HepG2 (cell line): Measurements from ENCODE around the gene DTNB. TPM values are rescaled to one million over a fixed set of nuclear protein-coding genes. Genes with fewer than 3 reads are reported as not detected.

Source experiments
- ATAC-seq: fragments of 200-7000 bp; cut with Tn5 transposase; 3 replicates; pipeline ENCODE4 v1.9.1; 2020; ENCODE audit warnings: mild to moderate bottlenecking, moderate library complexity
- BruUV-seq: library from RNA; stranded (reverse); fragments of 400-500 nt; replicated peaks from 2 replicates; lab custom pipeline; 2021; lab: Mats Ljungman, UMichigan
- CTCF ChIA-PET: fragments of 300-600 bp; formaldehyde crosslinking; extraction: SDS; loops from one replicate; lab custom pipeline; 2021; ENCODE audit warnings: low total read pairs, inconsistent platforms, low intra/inter-chr PET ratio; lab: Yijun Ruan, JAX
- POLR2A ChIA-PET: fragments of 350-600 bp; sonication (Branson Sonifier 250); formaldehyde crosslinking; loops from one replicate; lab custom pipeline; 2020; ENCODE audit warnings: antibody characterized with exemption, inconsistent platforms; lab: Yijun Ruan, JAX
- DNase-seq: peaks from one replicate; pipeline ENCODE4 v3.0.0-alpha.2; 2015; ENCODE audit warnings: low spot score
- FAIRE-seq: peaks from 3 replicates; lab custom pipeline; 2011; peaks lifted over from hg19 to GRCh38; lab: Jason Lieb, UNC
- H2AFZ ChIP-seq: one replicate; pipeline ENCODE4 v1.6.1; 2011; ENCODE audit warnings: low read length, inconsistent platforms
- H3K27ac ChIP-seq: fragments of 300-600 bp; 3 replicates; pipeline ENCODE4 v1.8.0; 2011; ENCODE audit warnings: mixed run types, mild to moderate bottlenecking, mixed read lengths, low read length, inconsistent platforms; ENCODE audit not compliant: insufficient read depth; ENCODE audit errors: extremely low read length
- H3K27me3 ChIP-seq, 2 experiments: fragments of 200-600 bp in 1 of 2; 2 replicates in 1 of 2; 3 replicates in 1 of 2; pipeline versions ENCODE4 v1.6.0 to v1.8.0; 2011; ENCODE audit warnings: low read length in 2 of 2, mild to moderate bottlenecking in 2 of 2, moderate library complexity in 2 of 2, inconsistent platforms in 1 of 2; ENCODE audit not compliant: insufficient read depth in 2 of 2, control insufficient read depth in 1 of 2
- H3K36me3 ChIP-seq, 2 experiments: fragments of 200-600 bp in 1 of 2; replicated peaks in 1 of 2; 2 replicates in 1 of 2; 3 replicates in 1 of 2; pipeline versions ENCODE4 v1.5.1 to v1.8.0; 2011; ENCODE audit warnings: low read length in 2 of 2, inconsistent platforms in 1 of 2; ENCODE audit not compliant: insufficient read depth in 2 of 2, control insufficient read depth in 1 of 2
- H3K4me1 ChIP-seq: 2 replicates; pipeline ENCODE4 v1.5.1; 2012; ENCODE audit warnings: low read length, inconsistent platforms; ENCODE audit not compliant: insufficient read depth
- H3K4me2 ChIP-seq: 2 replicates; pipeline ENCODE4 v1.6.0; 2011; ENCODE audit warnings: low read depth, low read length, inconsistent platforms
- H3K4me3 ChIP-seq, 3 experiments: fragments of 200-600 bp in 1 of 3; sonication (generic), shearing (Covaris generic) in 1 of 3; replicated peaks in 1 of 3; 2 replicates each; pipeline ENCODE4 v1.5.1; 2011 to 2016; ENCODE audit warnings: low read length in 3 of 3, inconsistent platforms in 2 of 3, low read depth in 2 of 3, mild to moderate bottlenecking in 2 of 3, control low read depth in 1 of 3, mixed read lengths in 1 of 3; ENCODE audit not compliant: insufficient read depth in 1 of 3
- H3K79me2 ChIP-seq: one replicate; pipeline ENCODE4 v1.6.1; 2011; ENCODE audit warnings: low read length, inconsistent platforms; ENCODE audit not compliant: insufficient read depth
- H3K9ac ChIP-seq: 2 replicates; pipeline ENCODE4 v1.6.0; 2011; ENCODE audit warnings: mild to moderate bottlenecking, low read depth, low read length, inconsistent platforms; ENCODE audit not compliant: insufficient read depth
- H3K9me3 ChIP-seq: 2 replicates; pipeline ENCODE4 v1.5.1; 2012; ENCODE audit warnings: mild to moderate bottlenecking, low read length
- H4K20me1 ChIP-seq: 2 replicates; pipeline ENCODE4 v1.6.0; 2011; ENCODE audit warnings: inconsistent platforms, mild to moderate bottlenecking, low read length, moderate library complexity; ENCODE audit not compliant: insufficient read depth
- ARID2 ChIP-seq: sonication (generic); formaldehyde crosslinking; IDR thresholded peaks from 2 replicates; pipeline ENCODE4 v1.8.1; 2022; ENCODE audit warnings: mild to moderate bottlenecking, missing genetic modification reagents, borderline replicate concordance
- GFI1 ChIP-seq: sonication (generic); formaldehyde crosslinking; IDR thresholded peaks from 2 replicates; pipeline ENCODE4 v1.5.0; 2020; ENCODE audit warnings: missing genetic modification reagents, mild to moderate bottlenecking, borderline replicate concordance
- GZF1 ChIP-seq: sonication (generic); formaldehyde crosslinking; IDR thresholded peaks from 2 replicates; pipeline ENCODE4 v1.5.1; 2020; ENCODE audit warnings: mild to moderate bottlenecking, missing genetic modification reagents
- HES4 ChIP-seq: sonication (generic); formaldehyde crosslinking; IDR thresholded peaks from 2 replicates; pipeline ENCODE4 v1.9.0; 2021; ENCODE audit warnings: mild to moderate bottlenecking, missing genetic modification reagents, borderline replicate concordance
- IRX3 ChIP-seq: sonication (generic); formaldehyde crosslinking; IDR thresholded peaks from 2 replicates; pipeline ENCODE4 v1.8.1; 2023; ENCODE audit warnings: mild to moderate bottlenecking, low read depth, missing genetic modification reagents, borderline replicate concordance
- JUNB ChIP-seq: sonication (generic); formaldehyde crosslinking; IDR thresholded peaks from 2 replicates; pipeline ENCODE4 v1.8.0; 2022; ENCODE audit warnings: missing genetic modification reagents, mild to moderate bottlenecking, borderline replicate concordance
- NFE2L1 ChIP-seq: sonication (generic); formaldehyde crosslinking; IDR thresholded peaks from 2 replicates; pipeline ENCODE4 v1.4.0; 2020; ENCODE audit warnings: missing genetic modification reagents, mild to moderate bottlenecking, borderline replicate concordance
- RARA ChIP-seq: IDR thresholded peaks from 2 replicates; pipeline ENCODE4 v1.6.1; 2016; ENCODE audit warnings: missing genetic modification reagents, missing compliant biosample characterization
- RBFOX2 ChIP-seq: fragments of 200-400 bp; formaldehyde crosslinking; IDR thresholded peaks from 2 replicates; pipeline ENCODE4 v1.6.1; 2017; ENCODE audit warnings: low read depth, mild to moderate bottlenecking, low read length
- SOX6 ChIP-seq, 2 experiments: fragments of 450-650 bp in 1 of 2; sonication (generic) in 1 of 2; formaldehyde crosslinking in 1 of 2; IDR thresholded peaks; 2 replicates each; pipeline versions ENCODE4 v1.4.0 to v1.6.1; 2017 to 2020; ENCODE audit warnings: antibody characterized with exemption in 1 of 2, mild to moderate bottlenecking in 1 of 2, missing genetic modification reagents in 1 of 2
- SRF ChIP-seq: IDR thresholded peaks from 2 replicates; pipeline ENCODE4 v1.6.1; 2011; ENCODE audit warnings: mild to moderate bottlenecking, low read depth, low read length, moderate library complexity
- SUZ12 ChIP-seq: fragments of 150-350 bp; IDR thresholded peaks from 2 replicates; pipeline ENCODE4 v1.6.1; 2014; ENCODE audit warnings: low read depth, low read length
- TBX2 ChIP-seq: sonication (generic); formaldehyde crosslinking; IDR thresholded peaks from 2 replicates; pipeline ENCODE4 v1.5.0; 2020; ENCODE audit warnings: missing genetic modification reagents, mild to moderate bottlenecking, borderline replicate concordance
- TCF7L2 ChIP-seq: IDR thresholded peaks from 2 replicates; pipeline ENCODE4 v1.6.1; 2011; ENCODE audit warnings: mild to moderate bottlenecking, low read depth, low read length, moderate library complexity
- YEATS4 ChIP-seq: sonication (generic); formaldehyde crosslinking; IDR thresholded peaks from 2 replicates; pipeline ENCODE4 v1.4.0; 2020; ENCODE audit warnings: missing genetic modification reagents, borderline replicate concordance
- ZFP62 ChIP-seq: sonication (generic); formaldehyde crosslinking; IDR thresholded peaks from 2 replicates; pipeline ENCODE4 v1.4.0; 2020; ENCODE audit warnings: missing genetic modification reagents
- ZNF264 ChIP-seq: sonication (generic); formaldehyde crosslinking; IDR thresholded peaks from 2 replicates; pipeline ENCODE4 v1.4.0; 2020; ENCODE audit warnings: missing genetic modification reagents
- ZNF292 ChIP-seq: sonication (generic); formaldehyde crosslinking; IDR thresholded peaks from 2 replicates; pipeline ENCODE4 v1.8.1; 2022; ENCODE audit warnings: mild to moderate bottlenecking, low read depth, missing genetic modification reagents, borderline replicate concordance
- ZNF3 ChIP-seq: IDR thresholded peaks from 2 replicates; pipeline ENCODE4 v1.7.0; 2017; ENCODE audit warnings: inconsistent platforms
- ZNF446 ChIP-seq: sonication (generic); formaldehyde crosslinking; IDR thresholded peaks from 2 replicates; pipeline ENCODE4 v1.5.0; 2020; ENCODE audit warnings: mild to moderate bottlenecking, missing genetic modification reagents
- ZNF772 ChIP-seq: sonication (generic); formaldehyde crosslinking; IDR thresholded peaks from 2 replicates; pipeline ENCODE4 v1.5.0; 2020; ENCODE audit warnings: mild to moderate bottlenecking, missing genetic modification reagents
- WGBS: methylation state at CpG from one replicate; pipeline ENCODE4 v1.1.6; 2017; ENCODE audit warnings: low lambda C conversion rate; 5-methylcytosine and 5-hydroxymethylcytosine counted together
- in situ Hi-C: cut with HindIII; loops from 2 replicates; pipeline ENCODE4 v1.10.0; 2017; ENCODE audit warnings: low pct_unique_long_range_greater_than_20kb; ENCODE audit not compliant: extremely low pct_ligation_motif_present
- intact Hi-C: fragments of 100-400 bp; cut with micrococcal nuclease; formaldehyde crosslinking; loops from one replicate; pipeline ENCODE4 v1.10.0; 2022; ENCODE audit not compliant: unreplicated experiment
- polyA plus RNA-seq, 8 experiments: library from polyadenylated mRNA; depleted of rRNA in 3 of 8; stranded (reverse) in 7 of 8; unstranded in 1 of 8; fragments of >200 nt; fragmentation: Illumina TruSeq in 4 of 8; extraction: Trizol in 4 of 8; gene quantifications; 2 replicates each; pipeline versions ENCODE4 v1.2.1 to v1.2.3, GENCODE V29; 2011 to 2016; ENCODE audit warnings: low read depth in 4 of 8, missing spikeins in 1 of 8, mixed read lengths in 1 of 8; ENCODE audit not compliant: insufficient read depth in 1 of 8
- total RNA-seq, 5 experiments: library from RNA; depleted of rRNA; stranded (reverse); fragments of >200 nt; fragmentation: Illumina TruSeq; extraction: Trizol; gene quantifications; 2 replicates each; pipeline ENCODE4 v1.2.3, GENCODE V29; 2016; ENCODE audit warnings: low read depth in 1 of 5
- TF ChIP-seq, protein P1 (sequence below): IDR thresholded peaks from 2 replicates; pipeline ENCODE4 v1.4.0; 2020; ENCODE audit warnings: mild to moderate bottlenecking, missing genetic modification reagents
- TF ChIP-seq, protein P2 (sequence below): sonication (generic); formaldehyde crosslinking; IDR thresholded peaks from 2 replicates; pipeline ENCODE4 v1.4.0; 2020; ENCODE audit warnings: mild to moderate bottlenecking, missing genetic modification reagents

DTNB gene
- total and polyA plus RNA-seq, 2 of the 13 experiments (the other 11 are each of a cell fraction or from before 2014, with no cell fraction given) = 14.4 to 23.9 TPM

DNA sequence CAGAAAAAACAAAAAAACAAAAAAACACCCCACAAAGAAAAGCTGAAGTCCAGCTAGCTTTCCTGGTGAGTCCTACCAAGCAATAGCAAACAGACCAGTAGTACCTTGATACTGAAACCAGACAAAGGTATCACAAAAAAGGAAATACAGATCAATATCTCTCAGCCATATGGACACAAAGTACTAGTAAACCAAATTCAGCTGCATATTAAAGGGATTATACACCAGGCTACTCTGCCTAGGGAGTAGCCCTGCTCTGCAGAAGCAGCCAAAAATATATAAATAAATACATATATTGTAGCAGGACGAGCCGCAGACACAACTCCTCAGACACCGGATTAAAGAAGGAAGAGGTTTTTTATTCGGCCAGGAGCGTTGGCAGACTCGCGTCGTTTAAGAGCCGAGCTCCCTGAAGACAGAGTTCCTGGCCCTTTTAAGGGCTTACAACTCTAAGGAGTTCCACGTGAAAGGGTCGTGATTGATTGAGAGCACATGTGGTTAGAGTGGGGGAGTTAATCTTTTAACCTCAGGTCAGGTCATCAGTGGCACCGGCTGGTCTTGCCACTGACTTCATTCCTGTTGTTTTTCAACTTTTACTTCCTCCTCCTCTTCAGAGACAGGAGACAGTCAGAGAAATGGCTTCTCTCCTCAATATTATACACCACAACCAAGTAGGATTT is 38.4 kb upstream of the DTNB start:
- no peak overlapping the region for H3K4me3 ChIP-seq
- H2AFZ ChIP-seq = no peak overlapping the region
- H3K79me2 ChIP-seq = no peaks in the 10 kb centered on the region
- in situ Hi-C loops (no loop called here), intact Hi-C loops (no loop called here)
- ChIA-PET CTCF (no interaction called here), POLR2A (no interaction called here)
- no peaks in the 10 kb centered on the region for H3K36me3 ChIP-seq
- no TSS peak for BruUV-seq
- H3K27me3 ChIP-seq = no peaks in the 10 kb centered on the region; a peak in 1 of 5 replicates
- ATAC-seq = no peak
- H3K27ac ChIP-seq = no peak overlapping the region
- H3K9me3 ChIP-seq = no peaks in the 10 kb centered on the region
- H3K4me2 ChIP-seq = peak overlapping the region; percentile 29; the same call in 1 of the 2 replicates
- no peak for FAIRE-seq
- no peak for DNase-seq
- no peak overlapping the region for H3K9ac ChIP-seq
- 55% methylated on average over 12 of the region's 12 CpGs for WGBS
- H3K4me1 ChIP-seq = peaks cover 64% of the 10 kb centered on the region
- H4K20me1 ChIP-seq = no peaks in the 10 kb centered on the region
- no peak for TF ChIP-seq ZNF3 (CRISPR knock-in tag)
- no peak for TF ChIP-seq ZNF446 (CRISPR knock-in tag)
- TF ChIP-seq GZF1 (CRISPR knock-in tag) = no peak
- no peak for TF ChIP-seq HES4 (CRISPR knock-in tag)
- no peak for TF ChIP-seq ZFP62 (CRISPR knock-in tag)
- no peak for TF ChIP-seq SRF
- TF ChIP-seq YEATS4 = peak; percentile 28; the same call in 1 of the 2 replicates
- no peak for TF ChIP-seq JUNB
- TF ChIP-seq TCF7L2 = no peak
- TF ChIP-seq RBFOX2 = no peak
- no peak for TF ChIP-seq IRX3
- no peak for TF ChIP-seq ZNF292 (CRISPR knock-in tag)
- peak; percentile 42 for TF ChIP-seq RARA (CRISPR knock-in tag)
- no peak for TF ChIP-seq SOX6 (IDR thresholded peaks at IDR 0.05)
- TF ChIP-seq SOX6 (CRISPR knock-in tag; IDR thresholded peaks at IDR 0.05) = 0 out of 2 replicates have a peak, but pooled peaks have one; percentile 24
- no peak for TF ChIP-seq GFI1 (CRISPR knock-in tag)
- TF ChIP-seq, protein P1, sequence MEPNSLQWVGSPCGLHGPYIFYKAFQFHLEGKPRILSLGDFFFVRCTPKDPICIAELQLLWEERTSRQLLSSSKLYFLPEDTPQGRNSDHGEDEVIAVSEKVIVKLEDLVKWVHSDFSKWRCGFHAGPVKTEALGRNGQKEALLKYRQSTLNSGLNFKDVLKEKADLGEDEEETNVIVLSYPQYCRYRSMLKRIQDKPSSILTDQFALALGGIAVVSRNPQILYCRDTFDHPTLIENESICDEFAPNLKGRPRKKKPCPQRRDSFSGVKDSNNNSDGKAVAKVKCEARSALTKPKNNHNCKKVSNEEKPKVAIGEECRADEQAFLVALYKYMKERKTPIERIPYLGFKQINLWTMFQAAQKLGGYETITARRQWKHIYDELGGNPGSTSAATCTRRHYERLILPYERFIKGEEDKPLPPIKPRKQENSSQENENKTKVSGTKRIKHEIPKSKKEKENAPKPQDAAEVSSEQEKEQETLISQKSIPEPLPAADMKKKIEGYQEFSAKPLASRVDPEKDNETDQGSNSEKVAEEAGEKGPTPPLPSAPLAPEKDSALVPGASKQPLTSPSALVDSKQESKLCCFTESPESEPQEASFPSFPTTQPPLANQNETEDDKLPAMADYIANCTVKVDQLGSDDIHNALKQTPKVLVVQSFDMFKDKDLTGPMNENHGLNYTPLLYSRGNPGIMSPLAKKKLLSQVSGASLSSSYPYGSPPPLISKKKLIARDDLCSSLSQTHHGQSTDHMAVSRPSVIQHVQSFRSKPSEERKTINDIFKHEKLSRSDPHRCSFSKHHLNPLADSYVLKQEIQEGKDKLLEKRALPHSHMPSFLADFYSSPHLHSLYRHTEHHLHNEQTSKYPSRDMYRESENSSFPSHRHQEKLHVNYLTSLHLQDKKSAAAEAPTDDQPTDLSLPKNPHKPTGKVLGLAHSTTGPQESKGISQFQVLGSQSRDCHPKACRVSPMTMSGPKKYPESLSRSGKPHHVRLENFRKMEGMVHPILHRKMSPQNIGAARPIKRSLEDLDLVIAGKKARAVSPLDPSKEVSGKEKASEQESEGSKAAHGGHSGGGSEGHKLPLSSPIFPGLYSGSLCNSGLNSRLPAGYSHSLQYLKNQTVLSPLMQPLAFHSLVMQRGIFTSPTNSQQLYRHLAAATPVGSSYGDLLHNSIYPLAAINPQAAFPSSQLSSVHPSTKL (CRISPR knock-in tag) = no peak
- no peak for TF ChIP-seq ARID2 (CRISPR knock-in tag)
- TF ChIP-seq SUZ12 = no peak
- TF ChIP-seq ZNF772 (CRISPR knock-in tag) = no peak
- TF ChIP-seq ZNF264 (CRISPR knock-in tag) = 0 out of 2 replicates have a peak, but pooled peaks have one; percentile 19
- TF ChIP-seq NFE2L1 (CRISPR knock-in tag) = no peak
- TF ChIP-seq, protein P2, sequence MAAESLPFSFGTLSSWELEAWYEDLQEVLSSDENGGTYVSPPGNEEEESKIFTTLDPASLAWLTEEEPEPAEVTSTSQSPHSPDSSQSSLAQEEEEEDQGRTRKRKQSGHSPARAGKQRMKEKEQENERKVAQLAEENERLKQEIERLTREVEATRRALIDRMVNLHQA (CRISPR knock-in tag) = no peak
- no peak for TF ChIP-seq TBX2
